HepG2 (cell line): Measurements from ENCODE around the gene RPGRIP1. TPM values are rescaled to one million over a fixed set of nuclear protein-coding genes. Genes with fewer than 3 reads are reported as not detected.

ENCODE experiments used
- ATAC-seq: fragments of 200-7000 bp; cut with Tn5 transposase; 3 replicates; pipeline ENCODE4 v1.9.1; 2020; ENCODE audit warnings: mild to moderate bottlenecking, moderate library complexity
- BruUV-seq: library from RNA; stranded (reverse); fragments of 400-500 nt; replicated peaks from 2 replicates; lab custom pipeline; 2021; lab: Mats Ljungman, UMichigan
- CTCF ChIA-PET: fragments of 300-600 bp; formaldehyde crosslinking; extraction: SDS; loops from one replicate; lab custom pipeline; 2021; ENCODE audit warnings: low total read pairs, inconsistent platforms, low intra/inter-chr PET ratio; lab: Yijun Ruan, JAX
- POLR2A ChIA-PET: fragments of 350-600 bp; sonication (Branson Sonifier 250); formaldehyde crosslinking; loops from one replicate; lab custom pipeline; 2020; ENCODE audit warnings: antibody characterized with exemption, inconsistent platforms; lab: Yijun Ruan, JAX
- DNase-seq: peaks from one replicate; pipeline ENCODE4 v3.0.0-alpha.2; 2015; ENCODE audit warnings: low spot score
- FAIRE-seq: peaks from 3 replicates; lab custom pipeline; 2011; peaks lifted over from hg19 to GRCh38; lab: Jason Lieb, UNC
- H2AFZ ChIP-seq: one replicate; pipeline ENCODE4 v1.6.1; 2011; ENCODE audit warnings: low read length, inconsistent platforms
- H3K27ac ChIP-seq: fragments of 300-600 bp; 3 replicates; pipeline ENCODE4 v1.8.0; 2011; ENCODE audit warnings: mixed run types, mild to moderate bottlenecking, mixed read lengths, low read length, inconsistent platforms; ENCODE audit not compliant: insufficient read depth; ENCODE audit errors: extremely low read length
- H3K27me3 ChIP-seq, 2 experiments: fragments of 200-600 bp in 1 of 2; 2 replicates in 1 of 2; 3 replicates in 1 of 2; pipeline versions ENCODE4 v1.6.0 to v1.8.0; 2011; ENCODE audit warnings: low read length in 2 of 2, mild to moderate bottlenecking in 2 of 2, moderate library complexity in 2 of 2, inconsistent platforms in 1 of 2; ENCODE audit not compliant: insufficient read depth in 2 of 2, control insufficient read depth in 1 of 2
- H3K36me3 ChIP-seq, 2 experiments: fragments of 200-600 bp in 1 of 2; replicated peaks in 1 of 2; 2 replicates in 1 of 2; 3 replicates in 1 of 2; pipeline versions ENCODE4 v1.5.1 to v1.8.0; 2011; ENCODE audit warnings: low read length in 2 of 2, inconsistent platforms in 1 of 2; ENCODE audit not compliant: insufficient read depth in 2 of 2, control insufficient read depth in 1 of 2
- H3K4me1 ChIP-seq: 2 replicates; pipeline ENCODE4 v1.5.1; 2012; ENCODE audit warnings: low read length, inconsistent platforms; ENCODE audit not compliant: insufficient read depth
- H3K4me2 ChIP-seq: 2 replicates; pipeline ENCODE4 v1.6.0; 2011; ENCODE audit warnings: low read depth, low read length, inconsistent platforms
- H3K4me3 ChIP-seq, 3 experiments: fragments of 200-600 bp in 1 of 3; sonication (generic), shearing (Covaris generic) in 1 of 3; replicated peaks in 1 of 3; 2 replicates each; pipeline ENCODE4 v1.5.1; 2011 to 2016; ENCODE audit warnings: low read length in 3 of 3, inconsistent platforms in 2 of 3, low read depth in 2 of 3, mild to moderate bottlenecking in 2 of 3, control low read depth in 1 of 3, mixed read lengths in 1 of 3; ENCODE audit not compliant: insufficient read depth in 1 of 3
- H3K79me2 ChIP-seq: one replicate; pipeline ENCODE4 v1.6.1; 2011; ENCODE audit warnings: low read length, inconsistent platforms; ENCODE audit not compliant: insufficient read depth
- H3K9ac ChIP-seq: 2 replicates; pipeline ENCODE4 v1.6.0; 2011; ENCODE audit warnings: mild to moderate bottlenecking, low read depth, low read length, inconsistent platforms; ENCODE audit not compliant: insufficient read depth
- H3K9me3 ChIP-seq: 2 replicates; pipeline ENCODE4 v1.5.1; 2012; ENCODE audit warnings: mild to moderate bottlenecking, low read length
- H4K20me1 ChIP-seq: 2 replicates; pipeline ENCODE4 v1.6.0; 2011; ENCODE audit warnings: inconsistent platforms, mild to moderate bottlenecking, low read length, moderate library complexity; ENCODE audit not compliant: insufficient read depth
- ATF1 ChIP-seq: IDR thresholded peaks from 2 replicates; pipeline ENCODE4 v1.6.1; 2016; ENCODE audit warnings: mild to moderate bottlenecking, control low read depth
- FOXK1 ChIP-seq: sonication (generic); formaldehyde crosslinking; IDR thresholded peaks from 2 replicates; pipeline ENCODE4 v1.4.0; 2020; ENCODE audit warnings: low read depth, missing genetic modification reagents, borderline replicate concordance
- GTF3A ChIP-seq: sonication (generic); formaldehyde crosslinking; conservative IDR thresholded peaks from 2 replicates; pipeline ENCODE4 v1.4.0; 2020; ENCODE audit warnings: mild to moderate bottlenecking, missing genetic modification reagents
- HDAC1 ChIP-seq: sonication (generic); formaldehyde crosslinking; IDR thresholded peaks from 2 replicates; pipeline ENCODE4 v1.5.1; 2020; ENCODE audit warnings: mild to moderate bottlenecking, missing genetic modification reagents
- HNRNPK ChIP-seq: fragments of 200-400 bp; formaldehyde crosslinking; IDR thresholded peaks from 2 replicates; pipeline ENCODE4 v1.6.1; 2018; ENCODE audit warnings: low read length, low read depth, moderate library complexity, mild to moderate bottlenecking; ENCODE audit not compliant: poor library complexity, severe bottlenecking
- MAFK ChIP-seq, 2 experiments: IDR thresholded peaks in 1 of 2; conservative IDR thresholded peaks in 1 of 2; 2 replicates each; pipeline ENCODE4 v1.6.1; 2011; ENCODE audit warnings: improper control_type of control experiment in 2 of 2, low read length in 2 of 2
- MIXL1 ChIP-seq: IDR thresholded peaks from 2 replicates; pipeline ENCODE4 v1.6.1; 2016
- NR2F6 ChIP-seq, 2 experiments: IDR thresholded peaks; 2 replicates each; pipeline ENCODE4 v1.6.1; 2016; ENCODE audit warnings: antibody characterized with exemption in 1 of 2, mild to moderate bottlenecking in 1 of 2
- ZKSCAN5 ChIP-seq: sonication (generic); formaldehyde crosslinking; IDR thresholded peaks from 2 replicates; pipeline ENCODE4 v1.5.1; 2020; ENCODE audit warnings: mild to moderate bottlenecking, missing genetic modification reagents
- ZNF263 ChIP-seq: sonication (generic); formaldehyde crosslinking; IDR thresholded peaks from 2 replicates; pipeline ENCODE4 v1.4.0; 2020; ENCODE audit warnings: missing genetic modification reagents
- ZSCAN31 ChIP-seq: sonication (generic); formaldehyde crosslinking; IDR thresholded peaks from 2 replicates; pipeline ENCODE4 v1.5.0; 2020; ENCODE audit warnings: low read depth, mild to moderate bottlenecking, missing genetic modification reagents
- WGBS: methylation state at CpG from one replicate; pipeline ENCODE4 v1.1.6; 2017; ENCODE audit warnings: low lambda C conversion rate; 5-methylcytosine and 5-hydroxymethylcytosine counted together
- in situ Hi-C: cut with HindIII; loops from 2 replicates; pipeline ENCODE4 v1.10.0; 2017; ENCODE audit warnings: low pct_unique_long_range_greater_than_20kb; ENCODE audit not compliant: extremely low pct_ligation_motif_present
- intact Hi-C: fragments of 100-400 bp; cut with micrococcal nuclease; formaldehyde crosslinking; loops from one replicate; pipeline ENCODE4 v1.10.0; 2022; ENCODE audit not compliant: unreplicated experiment
- polyA plus RNA-seq, 8 experiments: library from polyadenylated mRNA; depleted of rRNA in 3 of 8; stranded (reverse) in 7 of 8; unstranded in 1 of 8; fragments of >200 nt; fragmentation: Illumina TruSeq in 4 of 8; extraction: Trizol in 4 of 8; gene quantifications; 2 replicates each; pipeline versions ENCODE4 v1.2.1 to v1.2.3, GENCODE V29; 2011 to 2016; ENCODE audit warnings: low read depth in 4 of 8, missing spikeins in 1 of 8, mixed read lengths in 1 of 8; ENCODE audit not compliant: insufficient read depth in 1 of 8
- total RNA-seq, 5 experiments: library from RNA; depleted of rRNA; stranded (reverse); fragments of >200 nt; fragmentation: Illumina TruSeq; extraction: Trizol; gene quantifications; 2 replicates each; pipeline ENCODE4 v1.2.3, GENCODE V29; 2016; ENCODE audit warnings: low read depth in 1 of 5
- TF ChIP-seq, protein P1 (sequence below): sonication (generic); formaldehyde crosslinking; IDR thresholded peaks from 2 replicates; pipeline ENCODE4 v1.5.1; 2020; ENCODE audit warnings: missing genetic modification reagents, mild to moderate bottlenecking, borderline replicate concordance
- TF ChIP-seq, protein P2 (sequence below): sonication (generic); formaldehyde crosslinking; IDR thresholded peaks from 2 replicates; pipeline ENCODE4 v1.4.0; 2020; ENCODE audit warnings: low read depth, mild to moderate bottlenecking, missing genetic modification reagents
- TF ChIP-seq, protein P3 (sequence below): sonication (generic); formaldehyde crosslinking; IDR thresholded peaks from 2 replicates; pipeline ENCODE4 v1.5.0; 2020; ENCODE audit warnings: missing genetic modification reagents, mild to moderate bottlenecking, borderline replicate concordance
- TF ChIP-seq, protein P4 (sequence below): sonication (generic); formaldehyde crosslinking; IDR thresholded peaks from 2 replicates; pipeline ENCODE4 v1.5.0; 2020; ENCODE audit warnings: mild to moderate bottlenecking, missing genetic modification reagents, moderate library complexity

Gene RPGRIP1
- total and polyA plus RNA-seq, 2 of the 13 experiments (the other 11 are each of a cell fraction or from before 2014, with no cell fraction given) = 0.13 to 1.1 TPM

DNA sequence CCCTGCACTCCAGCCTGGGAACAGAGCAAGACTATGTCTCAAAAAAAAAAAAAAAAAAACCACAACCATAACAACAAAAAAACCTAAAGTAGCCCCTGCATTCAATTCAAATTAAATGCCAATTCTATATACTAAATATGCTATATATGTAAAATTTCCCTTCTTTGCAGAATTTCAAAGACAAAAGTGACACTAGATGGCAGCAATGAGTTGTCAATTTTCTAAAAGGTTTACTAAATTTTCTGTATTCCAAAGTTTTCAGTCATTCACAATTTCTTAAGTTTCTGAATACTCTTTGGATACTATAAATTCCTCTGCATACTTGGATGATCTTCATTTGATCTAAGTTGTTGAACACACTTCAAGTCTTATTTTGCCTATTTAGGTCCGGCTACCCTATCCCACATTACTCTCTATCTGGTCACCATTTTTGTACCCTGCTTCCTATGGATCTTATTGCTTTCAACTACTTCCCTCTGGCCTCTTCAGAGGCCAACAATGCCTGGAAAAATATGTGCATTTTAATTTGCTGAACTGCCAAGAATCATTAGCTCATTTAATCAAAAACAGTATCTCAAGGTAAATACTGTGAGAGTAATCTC is 38.6 kb upstream of the RPGRIP1 start:
- intact Hi-C loops (no loop called here), in situ Hi-C loops (no loop called here)
- Histone ChIP-seq H2AFZ (no peak overlapping the region), H3K27ac (peak overlapping the region; percentile 4), H3K27me3 (no peaks in the 10 kb centered on the region), H3K79me2 (peaks cover 99% of the 10 kb centered on the region), H3K4me3 (no peak overlapping the region), H4K20me1 (peaks cover 97% of the 10 kb centered on the region), H3K4me1 (peaks cover 72% of the 10 kb centered on the region), H3K36me3 (peaks cover 25 to 77% of the 10 kb centered on the region in 2 experiments), H3K9me3 (no peaks in the 10 kb centered on the region), H3K9ac (no peak overlapping the region), H3K4me2 (no peak overlapping the region)
- ATAC-seq (no peak), DNase-seq (no peak), FAIRE-seq (no peak)
- CTCF ChIA-PET = no interaction called here
- WGBS = 95% methylated on average over 1 of the region's 1 CpG
- TSS peak; percentile 1 for BruUV-seq
- POLR2A ChIA-PET = no interaction called here
- TF ChIP-seq ATF1 (CRISPR knock-in tag) (no peak), ZNF263 (CRISPR knock-in tag) (no peak), ZSCAN31 (CRISPR knock-in tag) (no peak), HNRNPK (no peak), MIXL1 (CRISPR knock-in tag) (0 out of 2 replicates have a peak, but pooled peaks have one; percentile 21), FOXK1 (CRISPR knock-in tag) (no peak), MAFK (conservative IDR thresholded peaks at IDR 0.05 in 1 of 2, IDR thresholded peaks at IDR 0.05 in 1 of 2; ENCODE audit: low read length in 2 of 2) (peak; percentile 54 to 67), ZKSCAN5 (CRISPR knock-in tag) (no peak), HDAC1 (no peak), GTF3A (no peak), NR2F6 (IDR thresholded peaks at IDR 0.05) (no peak), NR2F6 (CRISPR knock-in tag; IDR thresholded peaks at IDR 0.05) (no peak)
- TF ChIP-seq, protein P1, sequence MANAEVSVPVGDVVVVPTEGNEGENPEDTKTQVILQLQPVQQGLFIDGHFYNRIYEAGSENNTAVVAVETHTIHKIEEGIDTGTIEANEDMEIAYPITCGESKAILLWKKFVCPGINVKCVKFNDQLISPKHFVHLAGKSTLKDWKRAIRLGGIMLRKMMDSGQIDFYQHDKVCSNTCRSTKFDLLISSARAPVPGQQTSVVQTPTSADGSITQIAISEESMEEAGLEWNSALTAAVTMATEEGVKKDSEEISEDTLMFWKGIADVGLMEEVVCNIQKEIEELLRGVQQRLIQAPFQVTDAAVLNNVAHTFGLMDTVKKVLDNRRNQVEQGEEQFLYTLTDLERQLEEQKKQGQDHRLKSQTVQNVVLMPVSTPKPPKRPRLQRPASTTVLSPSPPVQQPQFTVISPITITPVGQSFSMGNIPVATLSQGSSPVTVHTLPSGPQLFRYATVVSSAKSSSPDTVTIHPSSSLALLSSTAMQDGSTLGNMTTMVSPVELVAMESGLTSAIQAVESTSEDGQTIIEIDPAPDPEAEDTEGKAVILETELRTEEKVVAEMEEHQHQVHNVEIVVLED (CRISPR knock-in tag) = 0 out of 2 replicates have a peak, but pooled peaks have one; percentile 22
- TF ChIP-seq, protein P2, sequence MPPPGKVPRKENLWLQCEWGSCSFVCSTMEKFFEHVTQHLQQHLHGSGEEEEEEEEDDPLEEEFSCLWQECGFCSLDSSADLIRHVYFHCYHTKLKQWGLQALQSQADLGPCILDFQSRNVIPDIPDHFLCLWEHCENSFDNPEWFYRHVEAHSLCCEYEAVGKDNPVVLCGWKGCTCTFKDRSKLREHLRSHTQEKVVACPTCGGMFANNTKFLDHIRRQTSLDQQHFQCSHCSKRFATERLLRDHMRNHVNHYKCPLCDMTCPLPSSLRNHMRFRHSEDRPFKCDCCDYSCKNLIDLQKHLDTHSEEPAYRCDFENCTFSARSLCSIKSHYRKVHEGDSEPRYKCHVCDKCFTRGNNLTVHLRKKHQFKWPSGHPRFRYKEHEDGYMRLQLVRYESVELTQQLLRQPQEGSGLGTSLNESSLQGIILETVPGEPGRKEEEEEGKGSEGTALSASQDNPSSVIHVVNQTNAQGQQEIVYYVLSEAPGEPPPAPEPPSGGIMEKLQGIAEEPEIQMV (CRISPR knock-in tag) = no peak
- TF ChIP-seq, protein P3, sequence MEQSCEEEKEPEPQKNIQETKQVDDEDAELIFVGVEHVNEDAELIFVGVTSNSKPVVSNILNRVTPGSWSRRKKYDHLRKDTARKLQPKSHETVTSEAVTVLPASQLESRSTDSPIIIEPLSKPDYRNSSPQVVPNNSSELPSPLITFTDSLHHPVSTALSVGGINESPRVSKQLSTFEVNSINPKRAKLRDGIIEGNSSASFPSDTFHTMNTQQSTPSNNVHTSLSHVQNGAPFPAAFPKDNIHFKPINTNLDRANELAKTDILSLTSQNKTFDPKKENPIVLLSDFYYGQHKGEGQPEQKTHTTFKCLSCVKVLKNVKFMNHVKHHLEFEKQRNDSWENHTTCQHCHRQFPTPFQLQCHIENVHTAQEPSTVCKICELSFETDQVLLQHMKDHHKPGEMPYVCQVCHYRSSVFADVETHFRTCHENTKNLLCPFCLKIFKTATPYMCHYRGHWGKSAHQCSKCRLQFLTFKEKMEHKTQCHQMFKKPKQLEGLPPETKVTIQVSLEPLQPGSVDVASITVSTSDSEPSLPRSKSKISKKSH (CRISPR knock-in tag) = no peak
- TF ChIP-seq, protein P4, sequence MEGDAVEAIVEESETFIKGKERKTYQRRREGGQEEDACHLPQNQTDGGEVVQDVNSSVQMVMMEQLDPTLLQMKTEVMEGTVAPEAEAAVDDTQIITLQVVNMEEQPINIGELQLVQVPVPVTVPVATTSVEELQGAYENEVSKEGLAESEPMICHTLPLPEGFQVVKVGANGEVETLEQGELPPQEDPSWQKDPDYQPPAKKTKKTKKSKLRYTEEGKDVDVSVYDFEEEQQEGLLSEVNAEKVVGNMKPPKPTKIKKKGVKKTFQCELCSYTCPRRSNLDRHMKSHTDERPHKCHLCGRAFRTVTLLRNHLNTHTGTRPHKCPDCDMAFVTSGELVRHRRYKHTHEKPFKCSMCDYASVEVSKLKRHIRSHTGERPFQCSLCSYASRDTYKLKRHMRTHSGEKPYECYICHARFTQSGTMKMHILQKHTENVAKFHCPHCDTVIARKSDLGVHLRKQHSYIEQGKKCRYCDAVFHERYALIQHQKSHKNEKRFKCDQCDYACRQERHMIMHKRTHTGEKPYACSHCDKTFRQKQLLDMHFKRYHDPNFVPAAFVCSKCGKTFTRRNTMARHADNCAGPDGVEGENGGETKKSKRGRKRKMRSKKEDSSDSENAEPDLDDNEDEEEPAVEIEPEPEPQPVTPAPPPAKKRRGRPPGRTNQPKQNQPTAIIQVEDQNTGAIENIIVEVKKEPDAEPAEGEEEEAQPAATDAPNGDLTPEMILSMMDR = peak; percentile 15; the same call in 1 of the 2 replicates
